OCI-LY7 (cell line): Measurements from ENCODE around the gene MRGPRE.
"Not testable (repeated sequence)": the region's sequence is repeated elsewhere in the genome, so short reads cannot be mapped to it uniquely, and the experiment has no call there.

ENCODE experiments used
- CTCF ChIP-seq: fragments of 200-600 bp; sonication (generic); conservative IDR thresholded peaks from 2 replicates; pipeline ENCODE4 v1.5.1; 2014; ENCODE audit warnings: mild to moderate bottlenecking, antibody characterized with exemption, low read length, moderate library complexity, mixed read lengths
- EZH2phosphoT487 ChIP-seq: fragments of 200-600 bp; sonication (generic); IDR thresholded peaks from 2 replicates; pipeline ENCODE4 v1.6.1; 2018; ENCODE audit warnings: low read depth, borderline replicate concordance, mild to moderate bottlenecking, mixed run types, antibody characterized with exemption, low read length, moderate library complexity, mixed read lengths

- not testable (repeated sequence) for TF ChIP-seq CTCF, EZH2phosphoT487
Measured at GRCh38 chr11:3281146-3281545, 48.9 kb upstream of the MRGPRE start.
